HepG2 (cell line): ENCODE measurements around the gene FAM117B. TPM values are rescaled to one million over a fixed set of nuclear protein-coding genes. Genes with fewer than 3 reads are reported as not detected.

Experiments used
- ATAC-seq: fragments of 200-7000 bp; cut with Tn5 transposase; 3 replicates; pipeline ENCODE4 v1.9.1; 2020; ENCODE audit warnings: mild to moderate bottlenecking, moderate library complexity
- BruUV-seq: library from RNA; stranded (reverse); fragments of 400-500 nt; replicated peaks from 2 replicates; lab custom pipeline; 2021; lab: Mats Ljungman, UMichigan
- CTCF ChIA-PET: fragments of 300-600 bp; formaldehyde crosslinking; extraction: SDS; loops from one replicate; lab custom pipeline; 2021; ENCODE audit warnings: low total read pairs, inconsistent platforms, low intra/inter-chr PET ratio; lab: Yijun Ruan, JAX
- POLR2A ChIA-PET: fragments of 350-600 bp; sonication (Branson Sonifier 250); formaldehyde crosslinking; loops from one replicate; lab custom pipeline; 2020; ENCODE audit warnings: antibody characterized with exemption, inconsistent platforms; lab: Yijun Ruan, JAX
- DNase-seq: peaks from one replicate; pipeline ENCODE4 v3.0.0-alpha.2; 2015; ENCODE audit warnings: low spot score
- FAIRE-seq: peaks from 3 replicates; lab custom pipeline; 2011; peaks lifted over from hg19 to GRCh38; lab: Jason Lieb, UNC
- H2AFZ ChIP-seq: one replicate; pipeline ENCODE4 v1.6.1; 2011; ENCODE audit warnings: low read length, inconsistent platforms
- H3K27ac ChIP-seq: fragments of 300-600 bp; 3 replicates; pipeline ENCODE4 v1.8.0; 2011; ENCODE audit warnings: mixed run types, mild to moderate bottlenecking, mixed read lengths, low read length, inconsistent platforms; ENCODE audit not compliant: insufficient read depth; ENCODE audit errors: extremely low read length
- H3K27me3 ChIP-seq, 2 experiments: fragments of 200-600 bp in 1 of 2; 2 replicates in 1 of 2; 3 replicates in 1 of 2; pipeline versions ENCODE4 v1.6.0 to v1.8.0; 2011; ENCODE audit warnings: low read length in 2 of 2, mild to moderate bottlenecking in 2 of 2, moderate library complexity in 2 of 2, inconsistent platforms in 1 of 2; ENCODE audit not compliant: insufficient read depth in 2 of 2, control insufficient read depth in 1 of 2
- H3K36me3 ChIP-seq, 2 experiments: fragments of 200-600 bp in 1 of 2; replicated peaks in 1 of 2; 2 replicates in 1 of 2; 3 replicates in 1 of 2; pipeline versions ENCODE4 v1.5.1 to v1.8.0; 2011; ENCODE audit warnings: low read length in 2 of 2, inconsistent platforms in 1 of 2; ENCODE audit not compliant: insufficient read depth in 2 of 2, control insufficient read depth in 1 of 2
- H3K4me1 ChIP-seq: 2 replicates; pipeline ENCODE4 v1.5.1; 2012; ENCODE audit warnings: low read length, inconsistent platforms; ENCODE audit not compliant: insufficient read depth
- H3K4me2 ChIP-seq: 2 replicates; pipeline ENCODE4 v1.6.0; 2011; ENCODE audit warnings: low read depth, low read length, inconsistent platforms
- H3K4me3 ChIP-seq, 3 experiments: fragments of 200-600 bp in 1 of 3; sonication (generic), shearing (Covaris generic) in 1 of 3; replicated peaks in 1 of 3; 2 replicates each; pipeline ENCODE4 v1.5.1; 2011 to 2016; ENCODE audit warnings: low read length in 3 of 3, inconsistent platforms in 2 of 3, low read depth in 2 of 3, mild to moderate bottlenecking in 2 of 3, control low read depth in 1 of 3, mixed read lengths in 1 of 3; ENCODE audit not compliant: insufficient read depth in 1 of 3
- H3K79me2 ChIP-seq: one replicate; pipeline ENCODE4 v1.6.1; 2011; ENCODE audit warnings: low read length, inconsistent platforms; ENCODE audit not compliant: insufficient read depth
- H3K9ac ChIP-seq: 2 replicates; pipeline ENCODE4 v1.6.0; 2011; ENCODE audit warnings: mild to moderate bottlenecking, low read depth, low read length, inconsistent platforms; ENCODE audit not compliant: insufficient read depth
- H3K9me3 ChIP-seq: 2 replicates; pipeline ENCODE4 v1.5.1; 2012; ENCODE audit warnings: mild to moderate bottlenecking, low read length
- H4K20me1 ChIP-seq: 2 replicates; pipeline ENCODE4 v1.6.0; 2011; ENCODE audit warnings: inconsistent platforms, mild to moderate bottlenecking, low read length, moderate library complexity; ENCODE audit not compliant: insufficient read depth
- FIP1L1 ChIP-seq: fragments of 200-400 bp; formaldehyde crosslinking; IDR thresholded peaks from 2 replicates; pipeline ENCODE4 v1.6.1; 2018; ENCODE audit warnings: low read depth, mild to moderate bottlenecking, low read length, moderate library complexity, borderline replicate concordance; ENCODE audit not compliant: insufficient read depth
- MIXL1 ChIP-seq: IDR thresholded peaks from 2 replicates; pipeline ENCODE4 v1.6.1; 2016
- SALL2 ChIP-seq: sonication (generic); formaldehyde crosslinking; IDR thresholded peaks from 2 replicates; pipeline ENCODE4 v1.8.1; 2023; ENCODE audit warnings: mild to moderate bottlenecking, missing genetic modification reagents, inconsistent platforms
- ZFP37 ChIP-seq: sonication (generic); formaldehyde crosslinking; IDR thresholded peaks from 2 replicates; pipeline ENCODE4 v1.4.0; 2020; ENCODE audit warnings: missing genetic modification reagents, borderline replicate concordance
- ZNF280D ChIP-seq: sonication (generic); formaldehyde crosslinking; IDR thresholded peaks from 2 replicates; pipeline ENCODE4 v1.5.1; 2020; ENCODE audit warnings: mild to moderate bottlenecking, missing genetic modification reagents
- ZNF549 ChIP-seq: sonication (generic); formaldehyde crosslinking; IDR thresholded peaks from 2 replicates; pipeline ENCODE4 v1.5.0; 2020; ENCODE audit warnings: missing genetic modification reagents
- WGBS: methylation state at CpG from one replicate; pipeline ENCODE4 v1.1.6; 2017; ENCODE audit warnings: low lambda C conversion rate; 5-methylcytosine and 5-hydroxymethylcytosine counted together
- in situ Hi-C: cut with HindIII; loops from 2 replicates; pipeline ENCODE4 v1.10.0; 2017; ENCODE audit warnings: low pct_unique_long_range_greater_than_20kb; ENCODE audit not compliant: extremely low pct_ligation_motif_present
- intact Hi-C: fragments of 100-400 bp; cut with micrococcal nuclease; formaldehyde crosslinking; loops from one replicate; pipeline ENCODE4 v1.10.0; 2022; ENCODE audit not compliant: unreplicated experiment
- polyA plus RNA-seq, 8 experiments: library from polyadenylated mRNA; depleted of rRNA in 3 of 8; stranded (reverse) in 7 of 8; unstranded in 1 of 8; fragments of >200 nt; fragmentation: Illumina TruSeq in 4 of 8; extraction: Trizol in 4 of 8; gene quantifications; 2 replicates each; pipeline versions ENCODE4 v1.2.1 to v1.2.3, GENCODE V29; 2011 to 2016; ENCODE audit warnings: low read depth in 4 of 8, missing spikeins in 1 of 8, mixed read lengths in 1 of 8; ENCODE audit not compliant: insufficient read depth in 1 of 8
- total RNA-seq, 5 experiments: library from RNA; depleted of rRNA; stranded (reverse); fragments of >200 nt; fragmentation: Illumina TruSeq; extraction: Trizol; gene quantifications; 2 replicates each; pipeline ENCODE4 v1.2.3, GENCODE V29; 2016; ENCODE audit warnings: low read depth in 1 of 5

Gene FAM117B
- total and polyA plus RNA-seq, 2 of the 13 experiments (the other 11 are each of a cell fraction or from before 2014, with no cell fraction given) = 5.8 to 11.0 TPM

GRCh38 chr2:202758128-202758527, 123.4 kb downstream of the FAM117B start:
- ATAC-seq (no peak), DNase-seq (no peak), FAIRE-seq (no peak)
- in situ Hi-C loops (no loop called here), intact Hi-C loops (no loop called here)
- Histone ChIP-seq H3K27ac (no peak overlapping the region), H2AFZ (no peak overlapping the region), H3K4me3 (no peak overlapping the region), H3K4me2 (no peak overlapping the region), H3K4me1 (no peaks in the 10 kb centered on the region), H3K9ac (no peak overlapping the region), H4K20me1 (no peaks in the 10 kb centered on the region), H3K79me2 (no peaks in the 10 kb centered on the region), H3K9me3 (no peaks in the 10 kb centered on the region), H3K27me3 (no peaks in the 10 kb centered on the region), H3K36me3 (peaks cover 15 to 62% of the 10 kb centered on the region in 2 experiments)
- BruUV-seq = no TSS peak
- WGBS = 96% methylated on average over 4 of the region's 4 CpGs
- TF ChIP-seq ZNF549 (CRISPR knock-in tag) (no peak), MIXL1 (CRISPR knock-in tag) (no peak), FIP1L1 (no peak), SALL2 (CRISPR knock-in tag) (no peak)
- POLR2A ChIA-PET = no interaction called here
- CTCF ChIA-PET = no interaction called here

GRCh38 chr2:202758604-202759003, 123.8 kb downstream of the FAM117B start:
- H3K4me1 ChIP-seq = no peaks in the 10 kb centered on the region
- H4K20me1 ChIP-seq = no peaks in the 10 kb centered on the region
- DNase-seq (no peak), ATAC-seq (no peak), FAIRE-seq (no peak)
- in situ Hi-C loops (no loop called here), intact Hi-C loops (no loop called here)
- peaks cover 15 to 62% of the 10 kb centered on the region in 2 experiments for H3K36me3 ChIP-seq
- TF ChIP-seq ZNF280D (CRISPR knock-in tag) = no peak
- no peak for TF ChIP-seq ZFP37 (CRISPR knock-in tag)
- no peak overlapping the region for H3K27ac ChIP-seq
- no peak overlapping the region for H3K4me3 ChIP-seq
- no peak overlapping the region for H3K9ac ChIP-seq
- no peaks in the 10 kb centered on the region for H3K9me3 ChIP-seq
- H2AFZ ChIP-seq = no peak overlapping the region
- no TSS peak for BruUV-seq
- CTCF ChIA-PET = no interaction called here
- no peaks in the 10 kb centered on the region for H3K27me3 ChIP-seq
- 98% methylated on average over 2 of the region's 2 CpGs for WGBS
- H3K4me2 ChIP-seq = no peak overlapping the region
- POLR2A ChIA-PET = no interaction called here
- no peaks in the 10 kb centered on the region for H3K79me2 ChIP-seq
